Panc1 (cell line): Measurements from ENCODE around the gene BPGM. TPM values are rescaled to one million over a fixed set of nuclear protein-coding genes. Genes with fewer than 3 reads are reported as not detected.

Experiments
- ATAC-seq: fragments of 200-7000 bp; cut with Tn5 transposase; 2 replicates; pipeline ENCODE4 v1.9.1; 2020; ENCODE audit warnings: mild to moderate bottlenecking, moderate library complexity
- BruUV-seq: library from RNA; stranded (reverse); fragments of 400-500 nt; replicated peaks from 2 replicates; lab custom pipeline; 2021; lab: Mats Ljungman, UMichigan
- CTCF ChIA-PET: fragments of 300-600 bp; sonication (Branson Sonifier 250); formaldehyde crosslinking; loops from one replicate; lab custom pipeline; 2022; ENCODE audit warnings: antibody characterized with exemption; lab: Charles Lee
- POLR2A ChIA-PET: fragments of 300-600 bp; sonication (Branson Sonifier 250); formaldehyde crosslinking; loops from one replicate; lab custom pipeline; 2022; ENCODE audit warnings: antibody characterized with exemption; lab: Charles Lee
- DNase-seq: peaks from one replicate; pipeline ENCODE4 v3.0.0-alpha.2; 2010; ENCODE audit warnings: low read depth, low spot score
- H3K27ac ChIP-seq: 2 replicates; pipeline ENCODE4 v1.5.1; 2011; ENCODE audit warnings: mild to moderate bottlenecking, low read length, inconsistent platforms
- H3K27me3 ChIP-seq: fragments of 200-500 bp; sonication (Bioruptor generic); 2 replicates; pipeline ENCODE4 v1.6.0; 2014; ENCODE audit warnings: low read length, inconsistent platforms; ENCODE audit not compliant: control insufficient read depth, insufficient read depth
- H3K36me3 ChIP-seq: fragments of 200-500 bp; sonication (Bioruptor generic); 2 replicates; pipeline ENCODE4 v1.5.1; 2014; ENCODE audit warnings: inconsistent platforms, mild to moderate bottlenecking, low read length, moderate library complexity; ENCODE audit not compliant: control insufficient read depth, insufficient read depth
- H3K4me1 ChIP-seq: 2 replicates; pipeline ENCODE4 v1.5.1; 2011; ENCODE audit warnings: inconsistent platforms, mild to moderate bottlenecking, low read length, moderate library complexity; ENCODE audit not compliant: control insufficient read depth, insufficient read depth
- H3K4me3 ChIP-seq, 2 experiments: 2 replicates each; pipeline ENCODE4 v1.5.1; 2011 to 2012; ENCODE audit warnings: low read depth in 2 of 2, low read length in 2 of 2, mild to moderate bottlenecking in 2 of 2, inconsistent platforms in 1 of 2, moderate library complexity in 1 of 2
- H3K9me3 ChIP-seq: fragments of 200-500 bp; sonication (Bioruptor generic); 2 replicates; pipeline ENCODE4 v1.5.1; 2014; ENCODE audit warnings: low read depth, mild to moderate bottlenecking, inconsistent platforms, low read length, moderate library complexity; ENCODE audit not compliant: control insufficient read depth, insufficient read depth
- CTCF ChIP-seq: fragments of 450-650 bp; IDR thresholded peaks from 2 replicates; pipeline ENCODE4 v1.5.1; 2017; ENCODE audit warnings: mild to moderate bottlenecking
- POLR2AphosphoS5 ChIP-seq: IDR thresholded peaks from 2 replicates; pipeline ENCODE4 v1.6.1; 2012; ENCODE audit warnings: mild to moderate bottlenecking, low read depth, low read length, moderate library complexity
- REST ChIP-seq, 2 experiments: IDR thresholded peaks; 2 replicates each; pipeline ENCODE4 v1.6.1; 2011 to 2012; ENCODE audit warnings: low read depth in 2 of 2, control low read depth in 1 of 2, low read length in 1 of 2, mild to moderate bottlenecking in 1 of 2, moderate library complexity in 1 of 2; ENCODE audit not compliant: insufficient read depth in 1 of 2
- SIN3A ChIP-seq: IDR thresholded peaks from 2 replicates; pipeline ENCODE4 v1.6.1; 2012; ENCODE audit warnings: low read depth, mild to moderate bottlenecking, low read length, moderate library complexity, borderline replicate concordance; ENCODE audit not compliant: insufficient read depth
- TCF7L2 ChIP-seq: IDR thresholded peaks from 2 replicates; pipeline ENCODE4 v1.6.1; 2011; ENCODE audit warnings: mild to moderate bottlenecking, low read depth, low read length, inconsistent platforms
- in situ Hi-C: cut with HindIII; loops from 2 replicates; pipeline ENCODE4 v1.10.0; 2016; ENCODE audit warnings: low sequenced_read_pairs, low pct_unique_long_range_greater_than_20kb
- intact Hi-C: fragments of 100-400 bp; cut with micrococcal nuclease; formaldehyde crosslinking; loops from one replicate; pipeline ENCODE4 v1.10.0; 2022; ENCODE audit not compliant: unreplicated experiment
- total RNA-seq: library from RNA; stranded (reverse); gene quantifications from one replicate; pipeline ENCODE4 v1.2.1, GENCODE V29; 2021; ENCODE audit not compliant: unreplicated experiment

Gene BPGM
- total RNA-seq, 1 experiment from 2014 or later: 10.7 TPM

GRCh38 chr7:134703782-134704181 is 57.1 kb downstream of the BPGM start:
- Histone ChIP-seq H3K4me1 (no peaks in the 10 kb centered on the region), H3K27ac (no peak overlapping the region), H3K4me3 (no peak overlapping the region), H3K27me3 (peaks cover 2% of the 10 kb centered on the region), H3K36me3 (no peaks in the 10 kb centered on the region), H3K9me3 (no peaks in the 10 kb centered on the region)
- ATAC-seq: no peak
- no TSS peak for BruUV-seq
- POLR2A ChIA-PET: no interaction called here
- intact Hi-C loops (loop anchor here (5.0 kb wide), 1 partner anchor 71 kb away; no protein-coding TSS in a partner anchor), in situ Hi-C loops (no loop called here)
- TF ChIP-seq REST (IDR thresholded peaks at IDR 0.05; ENCODE audit: insufficient read depth in 1 of 2, low read depth in 2 of 2, low read length in 1 of 2) (no peak), TCF7L2 (no peak)
- CTCF ChIA-PET: no interaction called here
- DNase-seq: no peak

- no TSS peak for BruUV-seq
- no peaks in the 10 kb centered on the region for H3K4me1 ChIP-seq
- ChIA-PET POLR2A (no interaction called here), CTCF (no interaction called here)
- intact Hi-C loops (loop anchor here (5.0 kb wide), 1 partner anchor 73 kb away; no protein-coding TSS in a partner anchor), in situ Hi-C loops (no loop called here)
- no peak for ATAC-seq
- no peaks in the 10 kb centered on the region for H3K9me3 ChIP-seq
- H3K27me3 ChIP-seq: peaks cover 2% of the 10 kb centered on the region
- TF ChIP-seq REST (IDR thresholded peaks at IDR 0.05; ENCODE audit: insufficient read depth in 1 of 2, low read depth in 2 of 2, low read length in 1 of 2): no peak
- no peak for TF ChIP-seq POLR2AphosphoS5
- no peak for TF ChIP-seq TCF7L2
- TF ChIP-seq CTCF: no peak
- no peak for TF ChIP-seq SIN3A
- H3K4me3 ChIP-seq: no peak overlapping the region
- H3K36me3 ChIP-seq: no peaks in the 10 kb centered on the region
- no peak overlapping the region for H3K27ac ChIP-seq
- DNase-seq: no peak
Measured at GRCh38 chr7:134704827-134705226, 58.2 kb downstream of the BPGM start.
